Mucosa of descending colon (tissue), 3 donors: Measurements from ENCODE around the gene PCDHA12. TPM values are rescaled to one million over a fixed set of nuclear protein-coding genes. Genes with fewer than 3 reads are reported as not detected.

Source experiments
- ATAC-seq: fragments of 200-7000 bp; cut with Tn5 transposase; one replicate; pipeline ENCODE4 v1.9.1; 2020; ENCODE audit warnings: mild to moderate bottlenecking, moderate library complexity
- DNase-seq, 3 donors: peaks; one replicate each; pipeline ENCODE4 v3.0.0-alpha.2; 2020
- H3K36me3 ChIP-seq: fragments of 200-600 bp; one replicate; pipeline ENCODE4 v1.8.0; 2021; ENCODE audit warnings: low read depth, mild to moderate bottlenecking
- H3K4me1 ChIP-seq: fragments of 200-600 bp; one replicate; pipeline ENCODE4 v1.8.0; 2021; ENCODE audit warnings: low read depth, mild to moderate bottlenecking
- H3K4me3 ChIP-seq: fragments of 200-600 bp; one replicate; pipeline ENCODE4 v1.8.0; 2021; ENCODE audit warnings: mild to moderate bottlenecking
- H3K9me3 ChIP-seq: fragments of 200-600 bp; one replicate; pipeline ENCODE4 v1.8.0; 2021; ENCODE audit warnings: mild to moderate bottlenecking
- intact Hi-C, 2 donors: fragments of 100-400 bp; cut with DNase I in 1 of 2; cut with micrococcal nuclease in 1 of 2; formaldehyde crosslinking; loops; one replicate each; pipeline versions ENCODE4 v1.11.0 to v1.11.1; 2022; cut with DNase I, micrococcal nuclease
- total RNA-seq, 3 donors: library from RNA; stranded (reverse); fragmentation: NEBNext Ultra II Directional in 2 of 3; extraction: Animal tissue kit (Norgen Biotek cat#: 25700) in 2 of 3; gene quantifications; one replicate each; pipeline versions ENCODE4 v1.2.1 to v1.2.4, GENCODE V29; 2021 to 2023
- TF ChIP-seq, protein P1 (sequence below): fragments of 200-600 bp; IDR thresholded peaks from one replicate; pipeline ENCODE4 v1.8.0; 2022; ENCODE audit warnings: antibody characterized with exemption, mild to moderate bottlenecking
- donor health status: DM: no; HTN: no; CAD: no; lungs with moderate emphysema.
- donor health status: DM: no; HTN: no; CAD: no.
- donor health status: DM: no; HTN: yes; CAD: no.

PCDHA12 gene
- total RNA-seq, 3 donors from 2014 or later = 0.14 to 0.41 TPM; not detected in 1

DNA sequence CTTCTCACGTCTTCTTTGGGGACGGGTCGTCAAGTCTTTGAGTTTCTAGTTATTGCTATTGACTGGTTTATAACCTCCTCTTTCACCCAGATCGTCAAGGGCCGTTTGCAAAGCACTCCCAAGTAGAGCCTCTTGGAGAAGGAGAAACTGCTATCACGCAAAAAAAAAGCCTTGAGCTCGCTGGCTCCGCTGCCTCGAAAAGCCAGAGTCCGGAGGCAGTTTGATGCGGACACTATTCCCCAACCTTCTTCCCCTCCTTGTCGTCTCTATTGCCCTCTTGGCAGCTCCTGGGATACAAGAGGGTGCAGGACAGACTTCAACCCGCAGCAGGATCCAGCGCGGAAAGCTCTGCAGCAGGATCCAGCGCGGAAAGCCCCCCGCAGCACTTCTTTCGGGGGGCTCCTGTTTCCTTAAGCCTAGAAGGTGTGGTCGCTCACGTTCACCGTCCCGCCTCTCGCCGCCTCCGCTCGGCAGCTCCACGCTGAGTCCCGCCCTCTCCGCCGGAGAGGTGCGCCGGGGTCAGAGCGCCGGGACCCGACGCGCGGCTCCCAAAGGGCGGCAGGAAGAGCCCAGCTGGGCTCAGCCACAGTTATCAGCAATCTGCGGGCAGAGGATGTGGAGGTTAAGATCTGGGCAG lies 50.8 kb downstream of the PCDHA12 start, which contains the start of gene PCDHAC1:
Gene PCDHAC1 (plus strand): TSS at position 494 of the 637 bp plus-strand sequence. CDS start 594 bp downstream, outside the sequence.
- TF ChIP-seq, protein P1, sequence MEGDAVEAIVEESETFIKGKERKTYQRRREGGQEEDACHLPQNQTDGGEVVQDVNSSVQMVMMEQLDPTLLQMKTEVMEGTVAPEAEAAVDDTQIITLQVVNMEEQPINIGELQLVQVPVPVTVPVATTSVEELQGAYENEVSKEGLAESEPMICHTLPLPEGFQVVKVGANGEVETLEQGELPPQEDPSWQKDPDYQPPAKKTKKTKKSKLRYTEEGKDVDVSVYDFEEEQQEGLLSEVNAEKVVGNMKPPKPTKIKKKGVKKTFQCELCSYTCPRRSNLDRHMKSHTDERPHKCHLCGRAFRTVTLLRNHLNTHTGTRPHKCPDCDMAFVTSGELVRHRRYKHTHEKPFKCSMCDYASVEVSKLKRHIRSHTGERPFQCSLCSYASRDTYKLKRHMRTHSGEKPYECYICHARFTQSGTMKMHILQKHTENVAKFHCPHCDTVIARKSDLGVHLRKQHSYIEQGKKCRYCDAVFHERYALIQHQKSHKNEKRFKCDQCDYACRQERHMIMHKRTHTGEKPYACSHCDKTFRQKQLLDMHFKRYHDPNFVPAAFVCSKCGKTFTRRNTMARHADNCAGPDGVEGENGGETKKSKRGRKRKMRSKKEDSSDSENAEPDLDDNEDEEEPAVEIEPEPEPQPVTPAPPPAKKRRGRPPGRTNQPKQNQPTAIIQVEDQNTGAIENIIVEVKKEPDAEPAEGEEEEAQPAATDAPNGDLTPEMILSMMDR = no peak
- peak; percentile 65 for ATAC-seq
- intact Hi-C loops = no loop called here

DNA sequence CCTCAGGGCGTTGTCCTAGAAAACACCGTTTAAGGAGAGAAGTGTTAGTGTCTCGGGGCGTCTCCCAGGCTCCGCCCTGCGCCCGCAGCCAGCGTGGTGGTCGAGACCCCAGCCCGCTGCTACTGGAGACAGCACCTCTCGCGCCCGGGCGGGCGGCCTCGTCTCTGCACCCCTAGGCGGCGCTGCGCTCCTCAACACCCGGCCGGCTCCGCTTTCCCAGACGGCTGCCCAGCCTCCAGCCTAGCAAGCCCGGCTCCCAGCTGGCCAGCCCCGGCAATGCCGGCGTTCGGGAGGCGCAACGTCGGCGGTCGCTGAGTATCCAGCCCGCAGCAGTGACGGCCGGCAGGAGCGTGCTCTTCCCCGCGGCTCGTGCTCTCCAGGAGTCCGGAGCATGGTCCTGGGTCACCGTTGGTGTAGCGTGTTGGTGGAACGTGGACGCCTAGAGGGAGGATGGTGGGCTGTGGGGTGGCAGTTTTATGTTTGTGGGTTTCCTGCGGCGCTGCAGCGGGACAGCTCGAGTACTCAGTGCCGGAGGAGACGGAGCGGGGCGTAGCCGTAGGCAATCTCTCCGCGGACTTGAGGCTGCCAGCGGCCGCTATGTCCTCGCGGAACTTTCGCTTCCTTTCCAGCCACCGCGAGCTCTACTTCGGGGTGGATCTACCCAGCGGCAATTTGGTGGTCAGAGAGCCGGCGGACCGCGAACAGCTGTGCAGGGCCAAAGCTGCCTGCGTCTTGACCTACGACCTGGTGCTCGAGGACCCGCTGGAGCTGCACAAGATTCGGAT lies 51.5 kb downstream of the PCDHA12 start:
- peaks cover 11% of the 10 kb centered on the region for H3K9me3 ChIP-seq
- H3K4me1 ChIP-seq = no peaks in the 10 kb centered on the region
- ATAC-seq (peak; percentile 89), DNase-seq (peak; percentile 51 to 62 (median 54))
- H3K4me3 ChIP-seq = no peak overlapping the region
- intact Hi-C loops = no loop called here
- no peaks in the 10 kb centered on the region for H3K36me3 ChIP-seq
- TF ChIP-seq, protein P1 = no peak

More for the DNA sequence above, 50.8 kb downstream of the PCDHA12 start, which contains the start of gene PCDHAC1:
- Histone ChIP-seq H3K9me3 (peaks cover 11% of the 10 kb centered on the region), H3K4me1 (no peaks in the 10 kb centered on the region), H3K36me3 (no peaks in the 10 kb centered on the region), H3K4me3 (no peak within 1 kb of the TSS)
- DNase-seq = no peak

DNA sequence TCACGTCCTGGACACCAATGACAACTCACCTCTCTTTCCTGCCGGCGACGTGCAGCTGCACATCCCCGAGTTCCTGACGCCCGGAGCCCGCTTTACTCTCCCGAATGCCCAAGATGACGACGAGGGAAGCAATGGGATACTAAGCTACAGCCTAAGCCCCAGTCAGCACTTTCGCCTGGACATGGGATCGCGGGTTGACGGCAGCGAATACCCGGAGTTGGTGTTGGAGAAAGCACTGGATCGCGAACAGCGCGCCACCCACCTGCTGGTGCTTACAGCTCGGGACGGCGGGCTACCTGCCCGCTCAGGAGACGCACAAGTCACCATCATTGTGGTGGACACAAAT lies 52.1 kb downstream of the PCDHA12 start:
- H3K4me3 ChIP-seq = no peak overlapping the region
- intact Hi-C loops = no loop called here
- peaks cover 11% of the 10 kb centered on the region for H3K9me3 ChIP-seq
- TF ChIP-seq, protein P1 = no peak
- ATAC-seq (no peak), DNase-seq (no peak)
- H3K36me3 ChIP-seq = no peaks in the 10 kb centered on the region
- no peaks in the 10 kb centered on the region for H3K4me1 ChIP-seq

Other genes with a start within 250 kb of the PCDHA12 start
- gene CD14, start 242.1 kb upstream of the PCDHA12 start, total RNA-seq = 10 to 100 TPM; 35.8 to 92.8 (median 90.9) TPM
- gene TMCO6, start 235.9 kb upstream of the PCDHA12 start, total RNA-seq = 10 to 100 TPM; 13.6 to 21.7 (median 16.8) TPM
- gene NDUFA2, start 227.7 kb upstream of the PCDHA12 start, total RNA-seq = 10 to 100 TPM; 63.5 to 93.1 (median 83.0) TPM
- gene IK, start 227.5 kb upstream of the PCDHA12 start, total RNA-seq = 10 to 100 TPM; 79.8 to 98.1 (median 79.9) TPM
- 10 to 100 TPM; 32.3 to 42.3 (median 42.2) TPM for gene WDR55, start 210.4 kb upstream of the PCDHA12 start, total RNA-seq
- 1 to 10 TPM in 2 of 3 donors, under 1 TPM in 1; 0.95 to 1.6 (median 1.1) TPM for gene DND1, start 201.7 kb upstream of the PCDHA12 start, total RNA-seq
- 10 to 100 TPM; 44.5 to 58.3 (median 56.4) TPM for gene HARS1, start 183.9 kb upstream of the PCDHA12 start, total RNA-seq
- gene HARS2, start 183.9 kb upstream of the PCDHA12 start, total RNA-seq = 10 to 100 TPM; 28.9 to 43.3 (median 39.6) TPM
- gene ZMAT2, start 174.9 kb upstream of the PCDHA12 start, total RNA-seq = 10 to 100 TPM; 43.8 to 59.7 (median 45.9) TPM
- gene PCDHA1, start 89.2 kb upstream of the PCDHA12 start, total RNA-seq = under 1 TPM in 1 of 3 donors, not detected in 2; 0.32 TPM
- gene PCDHA2, start 80.5 kb upstream of the PCDHA12 start, total RNA-seq = under 1 TPM in 1 of 3 donors, not detected in 2; 0.32 TPM
- gene PCDHA3, start 74.3 kb upstream of the PCDHA12 start, total RNA-seq = 1 to 10 TPM in 1 of 3 donors, under 1 TPM in 1, not detected in 1; 0.06 to 1.3 TPM
- under 1 TPM; 0.24 to 0.93 (median 0.85) TPM for gene PCDHA4, start 68.2 kb upstream of the PCDHA12 start, total RNA-seq
- under 1 TPM; 0.10 to 0.35 (median 0.26) TPM for gene PCDHA5, start 53.7 kb upstream of the PCDHA12 start, total RNA-seq
- gene PCDHA6, start 47.3 kb upstream of the PCDHA12 start, total RNA-seq = under 1 TPM; 0.29 to 0.47 (median 0.35) TPM
- gene PCDHA7, start 41.0 kb upstream of the PCDHA12 start, total RNA-seq = under 1 TPM in 2 of 3 donors, not detected in 1; 0.35 to 0.41 TPM
- gene PCDHA8, start 34.1 kb upstream of the PCDHA12 start, total RNA-seq = under 1 TPM in 2 of 3 donors, not detected in 1; 0.14 to 0.19 TPM
- gene PCDHA9, start 26.9 kb upstream of the PCDHA12 start, total RNA-seq = under 1 TPM in 2 of 3 donors, not detected in 1; 0.16 to 0.17 TPM
- gene PCDHA10, start 19.4 kb upstream of the PCDHA12 start, total RNA-seq = under 1 TPM; 0.27 to 0.47 (median 0.29) TPM
- under 1 TPM in 2 of 3 donors, not detected in 1; 0.19 to 0.58 TPM for gene PCDHA11, start 6.4 kb upstream of the PCDHA12 start, total RNA-seq
- under 1 TPM in 2 of 3 donors, not detected in 1; 0.23 to 0.32 TPM for gene PCDHA13, start 6.8 kb downstream of the PCDHA12 start, total RNA-seq
- under 1 TPM; 0.14 to 0.95 (median 0.24) TPM for gene PCDHAC1, start 51.0 kb downstream of the PCDHA12 start, total RNA-seq
- gene PCDHAC2, start 91.2 kb downstream of the PCDHA12 start, total RNA-seq = 1 to 10 TPM in 1 of 3 donors, under 1 TPM in 2; 0.31 to 1.3 (median 0.61) TPM
- gene PCDHB1, start 176.1 kb downstream of the PCDHA12 start, total RNA-seq = under 1 TPM in 1 of 3 donors, not detected in 2; 0.25 TPM
- gene PCDHB2, start 219.3 kb downstream of the PCDHA12 start, total RNA-seq = 1 to 10 TPM in 2 of 3 donors, under 1 TPM in 1; 0.82 to 5.5 (median 1.1) TPM
- 1 to 10 TPM in 1 of 3 donors, under 1 TPM in 2; 0.58 to 1.9 (median 0.90) TPM for gene PCDHB3, start 225.2 kb downstream of the PCDHA12 start, total RNA-seq
- gene PCDHB4, start 246.5 kb downstream of the PCDHA12 start, total RNA-seq = 1 to 10 TPM in 1 of 3 donors, under 1 TPM in 2; 0.35 to 3.4 (median 0.80) TPM